ENCODE data around the gene PIGW. TPM values are rescaled to one million over a fixed set of nuclear protein-coding genes. Genes with fewer than 3 reads are reported as not detected.

Gene PIGW
- total and polyA plus RNA-seq, 10 of the 15 experiments (the other 5 are each of a cell fraction or from before 2014, with no cell fraction given): 6.0 to 31.5 (median 13.8) TPM

DNA sequence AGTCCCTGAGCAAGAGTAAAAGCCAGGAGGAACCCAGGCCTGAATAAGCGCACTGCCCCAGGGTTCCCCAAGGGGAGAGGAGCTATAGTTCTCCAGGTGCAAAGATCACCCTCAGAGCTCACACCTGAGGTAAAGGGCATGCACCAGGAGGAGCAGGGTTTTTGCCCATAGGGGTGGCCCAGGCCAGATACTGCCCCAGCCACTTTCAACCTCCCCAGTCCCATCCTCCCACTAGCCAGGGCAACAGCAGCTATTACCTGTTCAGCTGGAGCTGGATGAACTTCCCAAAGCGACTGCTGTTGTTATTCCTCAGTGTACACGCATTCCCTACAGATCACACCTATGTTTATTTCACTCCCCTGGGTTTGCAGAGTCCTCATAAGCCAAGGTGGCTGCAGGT lies 19.9 kb upstream of the PIGW start:
- no TSS peak for BruUV-seq (replicated peaks)
- Histone ChIP-seq H2AFZ (ENCODE audit: control insufficient read depth, low read depth, low read length) (no peak overlapping the region), H3K79me2 (ENCODE audit: control insufficient read depth, insufficient read depth, low read length) (no peaks in the 10 kb centered on the region), H3K4me1 (ENCODE audit: control insufficient read depth, insufficient read depth, low read length) (peaks cover 6% of the 10 kb centered on the region; the same call in 1 of the 2 replicates), H3K36me3 (ENCODE audit: control insufficient read depth in 2 of 2, insufficient read depth in 2 of 2, low read length in 1 of 2) (peaks cover 11 to 22% of the 10 kb centered on the region in 2 experiments; a peak in 3 of 4 replicates), H3K4me3 (no peak overlapping the region), H3K27ac (ENCODE audit: control insufficient read depth, insufficient read depth) (no peak overlapping the region), H3K9me3 (replicated peaks; ENCODE audit: control insufficient read depth, insufficient read depth, low read length) (no peaks in the 10 kb centered on the region), H3K4me2 (ENCODE audit: control insufficient read depth, insufficient read depth) (no peak overlapping the region), H3K27me3 (replicated peaks in 1 of 2; ENCODE audit: control insufficient read depth in 2 of 2, insufficient read depth in 2 of 2, low read length in 1 of 2) (no peaks in the 10 kb centered on the region), H4K20me1 (ENCODE audit: control insufficient read depth, insufficient read depth) (no peaks in the 10 kb centered on the region), H3K9ac (ENCODE audit: control insufficient read depth, insufficient read depth, low read length) (no peak overlapping the region)
- in situ Hi-C loops (cut with MboI): no loop called here
- FAIRE-seq: no peak
- ChIA-PET POLR2A (no interaction called here), CTCF (interaction anchor here (1.4 kb wide), 1 partner anchor 50 kb away, joined by 3 read pairs; no protein-coding TSS in a partner anchor), RAD21 (ENCODE audit: unreplicated experiment) (no interaction called here), SMC1A (ENCODE audit: uncharacterized antibody, unreplicated experiment) (interaction anchor here (1.1 kb wide), 1 partner anchor 15 kb away, joined by 3 read pairs; no protein-coding TSS in a partner anchor)
- ATAC-seq: no peak
- intact Hi-C loops (cut with micrococcal nuclease; ENCODE audit: unreplicated experiment): no loop called here
- no peak for DNase-seq (ENCODE audit: low read depth, low spot score)
- WGBS (ENCODE audit: insufficient coverage, insufficient replicate concordance, low lambda C conversion rate, missing lambda C conversion rate): 98% methylated on average over 3 of the region's 3 CpGs
- TF ChIP-seq, protein P1, sequence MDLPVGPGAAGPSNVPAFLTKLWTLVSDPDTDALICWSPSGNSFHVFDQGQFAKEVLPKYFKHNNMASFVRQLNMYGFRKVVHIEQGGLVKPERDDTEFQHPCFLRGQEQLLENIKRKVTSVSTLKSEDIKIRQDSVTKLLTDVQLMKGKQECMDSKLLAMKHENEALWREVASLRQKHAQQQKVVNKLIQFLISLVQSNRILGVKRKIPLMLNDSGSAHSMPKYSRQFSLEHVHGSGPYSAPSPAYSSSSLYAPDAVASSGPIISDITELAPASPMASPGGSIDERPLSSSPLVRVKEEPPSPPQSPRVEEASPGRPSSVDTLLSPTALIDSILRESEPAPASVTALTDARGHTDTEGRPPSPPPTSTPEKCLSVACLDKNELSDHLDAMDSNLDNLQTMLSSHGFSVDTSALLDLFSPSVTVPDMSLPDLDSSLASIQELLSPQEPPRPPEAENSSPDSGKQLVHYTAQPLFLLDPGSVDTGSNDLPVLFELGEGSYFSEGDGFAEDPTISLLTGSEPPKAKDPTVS (IDR thresholded peaks at IDR 0.05; ENCODE audit: low read depth, low read length): no peak
- no peak for TF ChIP-seq SUZ12 (IDR thresholded peaks at IDR 0.05; ENCODE audit: unreplicated experiment)
- TF ChIP-seq, protein P2, sequence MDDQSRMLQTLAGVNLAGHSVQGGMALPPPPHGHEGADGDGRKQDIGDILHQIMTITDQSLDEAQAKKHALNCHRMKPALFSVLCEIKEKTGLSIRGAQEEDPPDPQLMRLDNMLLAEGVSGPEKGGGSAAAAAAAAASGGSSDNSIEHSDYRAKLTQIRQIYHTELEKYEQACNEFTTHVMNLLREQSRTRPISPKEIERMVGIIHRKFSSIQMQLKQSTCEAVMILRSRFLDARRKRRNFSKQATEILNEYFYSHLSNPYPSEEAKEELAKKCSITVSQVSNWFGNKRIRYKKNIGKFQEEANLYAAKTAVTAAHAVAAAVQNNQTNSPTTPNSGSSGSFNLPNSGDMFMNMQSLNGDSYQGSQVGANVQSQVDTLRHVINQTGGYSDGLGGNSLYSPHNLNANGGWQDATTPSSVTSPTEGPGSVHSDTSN (IDR thresholded peaks at IDR 0.05; ENCODE audit: insufficient replicate concordance, low read depth, low read length): no peak
- TF ChIP-seq NFYA (IDR thresholded peaks at IDR 0.05; ENCODE audit: borderline replicate concordance, low read depth, low read length): no peak
- no peak for TF ChIP-seq ZNF384 (IDR thresholded peaks at IDR 0.05; ENCODE audit: borderline replicate concordance, low read depth, low read length)
- TF ChIP-seq RAD51 (IDR thresholded peaks at IDR 0.05): no peak
- TF ChIP-seq RBBP5 (conservative IDR thresholded peaks at IDR 0.05): no peak
- no peak for TF ChIP-seq MEF2A (IDR thresholded peaks at IDR 0.05; ENCODE audit: insufficient read depth, low read depth, low read length)
- TF ChIP-seq, protein P3, sequence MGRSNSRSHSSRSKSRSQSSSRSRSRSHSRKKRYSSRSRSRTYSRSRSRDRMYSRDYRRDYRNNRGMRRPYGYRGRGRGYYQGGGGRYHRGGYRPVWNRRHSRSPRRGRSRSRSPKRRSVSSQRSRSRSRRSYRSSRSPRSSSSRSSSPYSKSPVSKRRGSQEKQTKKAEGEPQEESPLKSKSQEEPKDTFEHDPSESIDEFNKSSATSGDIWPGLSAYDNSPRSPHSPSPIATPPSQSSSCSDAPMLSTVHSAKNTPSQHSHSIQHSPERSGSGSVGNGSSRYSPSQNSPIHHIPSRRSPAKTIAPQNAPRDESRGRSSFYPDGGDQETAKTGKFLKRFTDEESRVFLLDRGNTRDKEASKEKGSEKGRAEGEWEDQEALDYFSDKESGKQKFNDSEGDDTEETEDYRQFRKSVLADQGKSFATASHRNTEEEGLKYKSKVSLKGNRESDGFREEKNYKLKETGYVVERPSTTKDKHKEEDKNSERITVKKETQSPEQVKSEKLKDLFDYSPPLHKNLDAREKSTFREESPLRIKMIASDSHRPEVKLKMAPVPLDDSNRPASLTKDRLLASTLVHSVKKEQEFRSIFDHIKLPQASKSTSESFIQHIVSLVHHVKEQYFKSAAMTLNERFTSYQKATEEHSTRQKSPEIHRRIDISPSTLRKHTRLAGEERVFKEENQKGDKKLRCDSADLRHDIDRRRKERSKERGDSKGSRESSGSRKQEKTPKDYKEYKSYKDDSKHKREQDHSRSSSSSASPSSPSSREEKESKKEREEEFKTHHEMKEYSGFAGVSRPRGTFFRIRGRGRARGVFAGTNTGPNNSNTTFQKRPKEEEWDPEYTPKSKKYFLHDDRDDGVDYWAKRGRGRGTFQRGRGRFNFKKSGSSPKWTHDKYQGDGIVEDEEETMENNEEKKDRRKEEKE (IDR thresholded peaks at IDR 0.05): no peak
- no peak for TF ChIP-seq SP1 (IDR thresholded peaks at IDR 0.05; ENCODE audit: low read depth, low read length)
- no peak for TF ChIP-seq CHD4 (IDR thresholded peaks at IDR 0.05)
- TF ChIP-seq, protein P4, sequence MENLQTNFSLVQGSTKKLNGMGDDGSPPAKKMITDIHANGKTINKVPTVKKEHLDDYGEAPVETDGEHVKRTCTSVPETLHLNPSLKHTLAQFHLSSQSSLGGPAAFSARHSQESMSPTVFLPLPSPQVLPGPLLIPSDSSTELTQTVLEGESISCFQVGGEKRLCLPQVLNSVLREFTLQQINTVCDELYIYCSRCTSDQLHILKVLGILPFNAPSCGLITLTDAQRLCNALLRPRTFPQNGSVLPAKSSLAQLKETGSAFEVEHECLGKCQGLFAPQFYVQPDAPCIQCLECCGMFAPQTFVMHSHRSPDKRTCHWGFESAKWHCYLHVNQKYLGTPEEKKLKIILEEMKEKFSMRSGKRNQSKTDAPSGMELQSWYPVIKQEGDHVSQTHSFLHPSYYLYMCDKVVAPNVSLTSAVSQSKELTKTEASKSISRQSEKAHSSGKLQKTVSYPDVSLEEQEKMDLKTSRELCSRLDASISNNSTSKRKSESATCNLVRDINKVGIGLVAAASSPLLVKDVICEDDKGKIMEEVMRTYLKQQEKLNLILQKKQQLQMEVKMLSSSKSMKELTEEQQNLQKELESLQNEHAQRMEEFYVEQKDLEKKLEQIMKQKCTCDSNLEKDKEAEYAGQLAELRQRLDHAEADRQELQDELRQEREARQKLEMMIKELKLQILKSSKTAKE (IDR thresholded peaks at IDR 0.05; ENCODE audit: low read depth, poor library complexity, severe bottlenecking): no peak
- no peak for TF ChIP-seq ETV6 (conservative IDR thresholded peaks at IDR 0.05 in 1 of 2, IDR thresholded peaks at IDR 0.05 in 1 of 2; ENCODE audit: borderline replicate concordance in 1 of 2, low read depth in 1 of 2)
- no peak for TF ChIP-seq SMAD5 (IDR thresholded peaks at IDR 0.05; ENCODE audit: low read depth)
- no peak for TF ChIP-seq CEBPB (IDR thresholded peaks at IDR 0.05; ENCODE audit: borderline replicate concordance in 1 of 2, low read depth in 2 of 2, low read length in 2 of 2)
- no peak for TF ChIP-seq YBX1 (IDR thresholded peaks at IDR 0.05)
